HL-60/S4 (cell line): ENCODE results near the gene FOXF1.

Source experiments
- in situ Hi-C: fragments of 300-500 bp; cut with MboI; formaldehyde crosslinking; loops from 2 replicates; pipeline ENCODE4 v1.14.3; 2022; ENCODE audit warnings: low sequenced_read_pairs

The FOXF1 gene

DNA sequence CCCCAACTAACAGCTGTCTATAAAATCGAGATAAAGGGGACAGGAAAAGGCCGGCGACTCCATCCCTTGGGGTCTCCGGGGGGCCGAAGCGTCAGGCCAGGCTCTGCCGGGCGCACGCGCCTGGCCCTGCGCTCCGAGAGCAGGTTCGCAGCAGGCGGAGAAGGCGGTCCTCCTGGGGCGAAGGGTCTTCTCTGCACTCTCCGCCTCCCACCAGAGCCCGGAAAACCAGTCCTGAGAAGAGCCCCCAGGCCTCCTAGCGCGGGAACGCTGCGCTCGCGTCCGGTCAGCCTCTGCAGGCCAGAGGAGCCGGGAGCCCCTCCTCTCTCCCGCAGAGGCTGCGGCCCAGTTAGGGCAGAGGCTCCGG, 5.1 kb downstream of the FOXF1 start:
- in situ Hi-C loops, result loop anchor here (25.0 kb wide), 2 partner anchors 478 to 703 kb away; no protein-coding TSS in a partner anchor

GRCh38 chr16:86515777-86516622, 5.7 kb downstream of the FOXF1 start:
- in situ Hi-C loops, result loop anchor here (25.0 kb wide), 2 partner anchors 479 to 704 kb away; no protein-coding TSS in a partner anchor

GRCh38 chr16:86516623-86517003, 6.3 kb downstream of the FOXF1 start:
- in situ Hi-C loops, result loop anchor here (25.0 kb wide), 2 partner anchors 479 to 704 kb away; no protein-coding TSS in a partner anchor

GRCh38 chr16:86517033-86517432, 6.7 kb downstream of the FOXF1 start:
- in situ Hi-C loops, result loop anchor here (25.0 kb wide), 2 partner anchors 480 to 705 kb away; no protein-coding TSS in a partner anchor

GRCh38 chr16:86517652-86518258, 7.4 kb downstream of the FOXF1 start:
- in situ Hi-C loops, result loop anchor here (25.0 kb wide), 2 partner anchors 480 to 705 kb away; no protein-coding TSS in a partner anchor

DNA sequence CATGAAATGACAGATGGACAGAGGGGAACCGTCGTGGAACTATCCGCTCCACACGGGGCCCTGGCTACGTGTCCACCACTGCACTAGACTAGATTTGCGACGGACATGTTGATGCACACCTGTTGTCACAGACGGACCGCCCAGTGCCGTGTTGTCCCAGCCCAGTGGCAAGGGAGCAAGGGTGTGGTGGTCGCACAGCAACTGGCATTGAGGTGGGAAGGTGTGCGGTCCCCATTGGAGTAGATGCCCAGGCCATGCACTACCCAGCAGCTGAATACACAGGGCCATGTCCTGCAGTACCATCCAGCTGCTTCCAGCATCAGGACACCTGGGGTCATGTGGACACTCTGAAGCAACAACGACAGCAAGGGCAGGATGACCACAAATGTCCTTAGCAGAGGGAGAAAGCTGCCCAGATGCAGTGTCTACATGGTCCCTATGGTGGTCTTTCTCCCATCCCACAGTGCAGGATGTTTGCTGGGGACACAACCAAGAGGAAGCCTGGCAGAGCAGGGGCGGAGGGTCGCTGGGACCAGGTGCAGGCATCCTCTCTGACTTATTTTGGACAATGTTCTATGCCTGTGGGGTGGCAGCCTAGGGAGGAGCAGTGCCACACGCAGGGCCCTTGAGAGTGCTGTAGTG, 8.8 kb downstream of the FOXF1 start:
- in situ Hi-C loops, result loop anchor here (25.0 kb wide), 2 partner anchors 482 to 707 kb away; no protein-coding TSS in a partner anchor

- in situ Hi-C loops, result loop anchor here (25.0 kb wide), 2 partner anchors 482 to 707 kb away; no protein-coding TSS in a partner anchor
Observed at GRCh38 chr16:86519649-86520316, 9.5 kb downstream of the FOXF1 start.

GRCh38 chr16:86520317-86521210, 10.2 kb downstream of the FOXF1 start:
- in situ Hi-C loops, result loop anchor here (25.0 kb wide), 2 partner anchors 483 to 708 kb away; no protein-coding TSS in a partner anchor

- in situ Hi-C loops, result loop anchor here (25.0 kb wide), 2 partner anchors 484 to 709 kb away; no protein-coding TSS in a partner anchor
Observed at GRCh38 chr16:86521236-86522197, 11.2 kb downstream of the FOXF1 start.

GRCh38 chr16:86522634-86523033, 12.3 kb downstream of the FOXF1 start:
- in situ Hi-C loops, result loop anchor here (25.0 kb wide), 2 partner anchors 485 to 710 kb away; no protein-coding TSS in a partner anchor

DNA sequence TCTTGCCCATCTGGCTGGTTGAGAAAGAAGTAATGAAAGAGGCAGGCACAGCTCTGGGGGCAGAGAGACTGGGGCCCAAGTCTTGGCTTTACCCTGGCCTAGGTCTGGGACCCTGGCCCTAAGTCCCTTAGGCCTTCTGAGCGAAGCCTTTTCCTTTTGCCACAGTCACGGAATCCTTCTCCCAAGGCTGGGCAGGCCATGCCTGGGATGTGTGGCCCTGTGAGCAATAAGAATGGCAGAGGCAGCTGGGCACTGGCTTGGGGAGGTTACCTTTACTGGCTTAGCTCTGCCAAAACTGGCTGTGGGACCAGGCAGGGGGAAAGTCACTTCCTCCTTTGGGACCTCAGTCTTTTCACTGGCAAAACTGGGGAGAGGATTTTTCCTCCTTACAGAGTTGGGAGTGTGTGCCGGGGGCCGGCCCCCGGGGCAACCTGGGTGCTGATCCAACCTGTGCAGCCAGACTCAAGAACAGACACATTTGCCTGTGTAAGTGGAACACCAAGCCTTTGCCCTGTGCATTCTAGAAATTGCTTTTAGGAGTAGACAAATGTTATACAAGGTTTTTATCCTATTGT, 12.9 kb downstream of the FOXF1 start:
- in situ Hi-C loops, result loop anchor here (25.0 kb wide), 2 partner anchors 486 to 711 kb away; no protein-coding TSS in a partner anchor

DNA sequence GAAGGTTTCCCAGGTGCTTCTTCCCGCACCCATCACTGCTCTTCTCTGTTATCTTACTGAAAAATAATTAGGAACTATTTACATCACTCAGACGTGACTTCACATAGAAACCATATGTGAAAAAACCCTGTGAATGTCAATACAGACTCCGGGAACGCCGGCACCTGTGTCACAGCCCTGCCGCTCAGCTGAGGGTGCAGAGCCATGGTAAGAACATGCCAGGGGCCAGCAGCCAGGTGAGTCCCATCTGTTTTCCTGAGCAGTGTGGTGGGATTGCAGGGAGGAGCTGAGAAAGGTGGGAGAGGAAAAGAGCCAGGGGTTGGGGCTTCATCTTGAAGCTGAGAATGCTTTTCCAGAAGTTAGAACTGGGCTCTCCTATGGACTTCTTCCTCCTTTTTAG, 13.7 kb downstream of the FOXF1 start:
- in situ Hi-C loops, result loop anchor here (25.0 kb wide), 2 partner anchors 487 to 712 kb away; no protein-coding TSS in a partner anchor

- in situ Hi-C loops, result no loop called here
Observed at GRCh38 chr16:86525696-86526095, 15.4 kb downstream of the FOXF1 start.

- in situ Hi-C loops, result no loop called here
Observed at GRCh38 chr16:86527366-86527765, 17.0 kb downstream of the FOXF1 start.

GRCh38 chr16:86528061-86528929, 18.0 kb downstream of the FOXF1 start:
- in situ Hi-C loops, result no loop called here

DNA sequence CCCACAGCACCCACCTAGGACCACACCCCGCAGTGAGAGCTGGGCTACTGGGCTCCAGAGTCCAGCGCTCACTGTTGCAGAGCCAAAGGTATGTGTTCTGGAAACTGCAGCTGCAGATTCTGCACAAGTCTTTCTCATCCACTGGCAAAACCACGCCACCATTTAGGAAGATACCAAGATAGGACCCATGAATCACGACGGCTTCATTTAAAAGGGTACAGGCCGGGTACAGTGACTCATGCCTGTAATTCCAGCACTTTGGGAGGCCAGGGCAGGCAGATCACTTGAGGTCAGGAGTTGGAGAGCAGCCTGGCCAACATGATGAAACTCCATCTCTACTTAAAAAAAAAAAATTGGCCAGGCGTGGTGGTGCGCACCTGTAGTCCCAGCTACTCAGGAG, 18.8 kb downstream of the FOXF1 start:
- in situ Hi-C loops, result no loop called here
